ENCODE data around the gene GOLGA2.

Gene GOLGA2

GRCh38 chr9:128275198-128276007, at the start of gene GOLGA2:
GOLGA2 (minus strand) TSS chr9:128276007; CDS start chr9:128275976, 31 bp downstream.
- no peak for DNase-seq (ENCODE audit: low read depth in 2 of 2)

DNA sequence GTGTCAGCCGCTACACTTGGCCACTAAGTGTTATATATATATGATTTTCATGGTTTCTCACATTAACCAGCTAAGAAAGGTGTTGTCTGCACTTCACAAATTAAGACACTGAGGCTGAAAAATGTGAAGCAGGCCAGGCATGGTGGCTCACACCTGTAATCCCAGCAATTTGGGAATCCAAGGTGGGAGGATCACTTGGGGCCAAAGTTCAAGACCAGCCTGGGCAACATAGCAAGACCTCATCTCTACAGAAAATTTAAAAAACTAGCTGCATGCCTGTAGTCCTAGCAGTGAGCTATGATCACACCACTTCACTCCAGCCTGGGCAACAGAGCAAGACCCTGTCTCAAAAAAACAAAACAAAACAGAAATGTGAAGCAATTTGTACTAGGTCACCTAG, 48.6 kb upstream of the GOLGA2 start:
- DNase-seq (ENCODE audit: low read depth in 2 of 2), result no peak

- DNase-seq (ENCODE audit: low read depth in 2 of 2), result no peak
These were observed 48.0 kb upstream of the GOLGA2 start for GRCh38 chr9:128323791-128324190.

- DNase-seq (ENCODE audit: low read depth in 2 of 2), result no peak
These were observed 47.5 kb upstream of the GOLGA2 start for GRCh38 chr9:128323212-128323730.

DNA sequence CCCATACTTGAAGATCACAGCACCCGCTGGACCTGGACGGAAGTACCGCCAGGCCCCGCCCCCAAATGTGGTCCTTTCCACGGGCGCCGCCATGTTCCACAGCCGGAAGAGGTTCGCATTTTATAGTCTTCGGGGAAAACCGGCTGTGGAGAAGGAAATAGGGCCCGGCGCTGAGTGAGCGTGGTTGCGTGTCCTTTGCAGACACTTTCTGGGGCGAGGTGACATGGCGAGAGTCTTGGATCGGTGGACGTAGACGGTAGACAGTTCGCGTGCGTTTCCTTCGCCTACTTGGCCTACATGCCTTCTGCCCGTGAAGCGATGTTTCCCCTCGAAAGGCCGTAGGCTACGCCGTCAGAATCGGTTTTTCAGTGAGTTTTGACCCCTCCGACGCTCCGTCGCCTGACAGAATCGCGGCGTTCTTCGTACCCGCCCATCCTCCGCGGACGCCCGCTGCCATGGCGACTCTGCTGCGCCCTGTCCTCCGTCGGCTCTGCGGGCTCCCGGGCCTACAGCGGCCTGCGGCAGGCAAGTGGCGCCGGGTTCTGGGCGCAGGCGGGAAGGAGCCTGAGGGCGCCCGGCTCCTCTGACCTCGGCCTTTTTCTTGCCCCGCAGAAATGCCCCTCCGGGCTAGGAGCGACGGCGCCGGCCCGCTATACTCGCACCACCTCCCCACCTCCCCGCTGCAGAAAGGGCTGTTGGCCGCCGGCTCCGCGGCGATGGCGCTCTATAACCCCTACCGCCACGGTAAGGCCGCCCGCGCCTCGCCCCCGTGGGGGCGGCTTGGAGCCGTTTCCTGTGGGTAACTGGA, 46.8 kb upstream of the GOLGA2 start, which contains the start of the genes COQ4 and TRUB2:
Gene COQ4 (plus strand): TSS at position 436 of the 808 bp plus-strand sequence. CDS start 20 bp downstream, at position 456.
Gene TRUB2 (minus strand): TSS at position 44 of the 808 bp plus-strand sequence. CDS start 39 bp downstream, at position 5.
- peak; percentile 83 to 87 for DNase-seq (ENCODE audit: low read depth in 2 of 2)

- no peak for DNase-seq (ENCODE audit: low read depth in 2 of 2)
These were observed 46.1 kb upstream of the GOLGA2 start for GRCh38 chr9:128321879-128322403.

DNA sequence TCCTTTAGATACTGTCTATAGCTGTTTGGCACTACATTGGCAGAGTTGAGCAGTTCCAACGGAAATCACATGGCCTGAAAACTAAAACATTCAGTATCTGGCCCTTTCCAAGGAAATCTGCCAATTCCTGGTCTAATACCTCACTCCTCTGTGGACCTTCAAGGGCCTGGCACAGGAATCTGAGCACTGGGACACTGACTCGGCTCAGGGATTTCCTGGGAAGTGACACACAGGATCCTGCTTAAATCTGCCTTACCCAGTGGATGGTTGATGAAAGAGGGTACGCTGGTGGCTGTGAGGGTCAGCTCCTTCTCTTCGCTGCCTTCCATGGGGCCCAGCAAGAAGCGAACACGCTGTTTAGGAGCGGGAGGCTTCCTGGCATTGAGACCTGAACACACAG, 45.5 kb upstream of the GOLGA2 start:
- DNase-seq (ENCODE audit: low read depth in 2 of 2), result no peak

DNA sequence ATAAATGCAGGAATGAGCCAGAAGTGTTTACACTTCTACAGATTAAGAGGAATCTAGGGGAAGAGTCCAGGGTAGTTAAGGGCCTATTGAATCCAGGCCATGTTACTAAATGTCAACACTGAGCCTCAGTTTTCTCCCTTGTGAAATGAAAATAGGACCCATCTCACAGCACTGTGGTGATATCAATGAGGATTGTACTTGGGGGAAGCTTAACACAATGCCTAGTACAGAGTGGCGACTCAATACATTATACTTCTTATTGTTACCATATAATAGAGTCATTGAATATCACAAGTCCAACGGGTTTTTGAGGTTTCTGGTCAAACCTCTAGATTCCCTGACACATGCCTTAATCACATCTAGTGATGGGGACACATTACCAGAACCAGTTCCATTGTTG, 41.8 kb upstream of the GOLGA2 start:
- DNase-seq (ENCODE audit: low read depth in 2 of 2), result no peak

GRCh38 chr9:128316421-128316820, 40.6 kb upstream of the GOLGA2 start:
- DNase-seq (ENCODE audit: low read depth in 2 of 2), result no peak

DNA sequence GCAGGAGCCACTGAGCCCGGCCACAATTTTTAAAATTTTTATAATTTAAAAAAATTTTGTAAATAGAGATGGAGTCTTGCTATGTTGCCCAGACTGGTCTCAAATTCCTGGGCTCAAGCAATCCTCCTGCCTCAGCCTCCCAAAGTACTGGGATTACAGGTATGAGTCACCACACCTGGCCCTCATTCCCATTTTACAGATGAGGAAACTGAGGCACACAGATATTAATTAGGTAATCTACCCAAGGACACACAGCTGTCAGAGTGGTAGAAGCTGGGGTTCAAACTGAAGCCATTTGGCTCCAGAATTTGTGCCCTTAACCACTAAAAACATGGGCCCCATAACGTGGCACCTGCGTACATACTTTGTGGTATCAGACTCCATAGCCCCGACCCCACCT, 38.9 kb upstream of the GOLGA2 start:
- DNase-seq (ENCODE audit: low read depth in 2 of 2), result no peak

DNA sequence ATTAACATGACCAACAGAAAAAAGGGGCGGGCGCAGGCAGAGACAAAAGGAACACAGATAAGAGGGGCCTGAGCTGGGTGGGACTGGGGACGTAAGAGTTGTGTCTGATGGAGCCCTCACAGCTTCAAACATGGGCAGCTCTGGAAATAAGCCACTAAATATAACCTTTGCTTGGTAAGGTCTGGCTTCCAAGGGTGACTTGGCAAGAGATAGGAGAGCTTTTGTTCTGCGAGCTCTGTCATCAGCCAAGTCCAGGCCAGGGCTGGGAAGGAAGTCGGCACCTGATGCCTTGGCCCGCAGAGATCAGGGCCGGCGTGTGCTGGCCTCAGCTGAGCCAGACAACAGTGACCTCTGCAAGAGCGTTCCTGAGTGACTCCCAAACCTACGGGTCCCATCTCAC, 34.7 kb upstream of the GOLGA2 start:
- DNase-seq (ENCODE audit: low read depth in 2 of 2), result no peak

- DNase-seq (ENCODE audit: low read depth in 2 of 2), result no peak
These were observed 33.7 kb upstream of the GOLGA2 start for GRCh38 chr9:128309551-128309950.

DNA sequence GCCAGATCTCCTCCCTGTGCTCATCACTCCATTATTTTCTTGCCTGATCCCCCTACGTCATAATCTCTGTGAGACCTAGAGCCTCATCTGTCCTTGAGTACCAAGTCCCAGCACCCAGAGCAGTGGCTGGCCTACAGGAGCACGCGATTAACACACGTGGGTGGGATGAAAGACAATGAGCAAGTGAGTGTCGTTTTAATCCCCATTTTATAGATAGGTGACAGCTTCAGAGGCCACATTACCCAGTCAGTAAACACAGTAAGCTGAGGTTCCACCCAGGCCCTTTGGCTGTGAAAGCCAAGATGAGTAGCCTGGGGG, 29.1 kb upstream of the GOLGA2 start:
- no peak for DNase-seq (ENCODE audit: low read depth in 2 of 2)

GRCh38 chr9:128304136-128304970, 28.5 kb upstream of the GOLGA2 start:
- no peak for DNase-seq (ENCODE audit: low read depth in 2 of 2)

DNA sequence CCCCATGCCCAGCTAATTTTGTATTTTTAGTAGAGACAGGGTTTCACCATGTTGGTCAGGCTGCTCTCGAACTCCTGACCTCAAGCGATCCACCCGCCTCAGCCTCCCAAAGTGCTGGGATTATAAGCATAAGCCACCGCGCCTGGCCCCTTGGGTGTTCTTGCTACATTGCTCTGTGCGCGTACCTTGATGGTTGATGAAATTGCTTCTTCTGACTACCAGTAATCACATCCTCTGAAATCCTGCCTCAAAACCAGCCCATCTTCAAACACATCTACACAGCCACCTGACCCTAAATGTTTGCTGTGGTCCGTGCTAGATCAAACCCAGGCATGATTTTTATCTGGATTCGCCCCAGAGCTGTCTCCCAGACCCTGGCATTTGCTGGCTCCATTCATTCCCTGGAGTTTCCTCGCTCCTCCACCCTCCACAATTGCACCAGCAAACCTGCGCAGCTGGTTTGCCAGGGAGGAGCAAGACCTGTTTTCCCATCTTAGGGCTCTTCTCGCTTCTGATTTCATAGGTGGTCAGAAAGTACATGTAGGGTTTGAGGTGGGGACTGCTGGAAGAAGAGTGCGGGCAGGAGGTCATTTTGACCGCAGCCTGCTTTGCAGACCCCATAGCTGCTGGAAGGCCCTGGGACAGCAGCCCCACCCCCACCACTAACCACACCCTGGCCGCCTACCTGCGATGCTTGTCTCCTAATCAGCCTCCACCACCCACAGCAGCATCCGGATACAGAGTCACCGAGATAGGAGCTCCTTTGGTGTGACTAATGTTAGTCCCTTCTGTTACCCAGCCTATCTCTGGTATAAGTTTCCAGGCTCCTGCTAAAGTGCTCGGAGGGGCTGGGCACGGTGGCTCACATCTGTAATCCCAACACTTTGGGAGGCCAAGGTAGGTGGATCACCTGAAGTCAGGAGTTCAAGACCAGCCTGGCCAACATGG, 23.0 kb upstream of the GOLGA2 start:
- DNase-seq (ENCODE audit: low read depth in 2 of 2), result no peak

DNA sequence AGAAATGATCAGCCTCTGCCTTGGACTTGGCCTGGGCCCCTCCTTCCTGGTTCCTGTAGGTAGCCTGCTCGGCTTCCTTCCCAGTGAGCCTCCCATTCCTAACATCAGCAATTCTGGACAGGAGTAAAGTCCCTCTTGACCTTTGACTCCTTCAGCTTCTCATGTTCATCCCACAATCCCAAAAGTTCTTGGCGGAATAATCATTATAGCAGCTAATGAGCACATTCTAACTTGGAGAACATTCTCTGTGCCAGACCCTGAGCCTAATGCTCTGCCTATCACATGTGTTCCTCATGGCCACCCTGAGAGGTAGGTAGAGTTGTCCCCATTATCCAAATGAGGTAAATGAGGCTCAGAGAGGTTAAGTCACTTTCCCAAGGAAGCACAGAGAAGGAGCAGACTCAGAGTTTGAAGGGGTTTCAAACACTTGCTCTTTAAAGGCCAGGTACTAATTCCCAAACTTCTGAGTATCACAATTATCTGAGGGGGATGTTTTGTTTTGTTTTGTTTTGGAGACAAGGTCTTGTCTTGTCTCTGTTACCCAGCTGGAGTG, 21.5 kb upstream of the GOLGA2 start:
- no peak for DNase-seq (ENCODE audit: low read depth in 2 of 2)

DNA sequence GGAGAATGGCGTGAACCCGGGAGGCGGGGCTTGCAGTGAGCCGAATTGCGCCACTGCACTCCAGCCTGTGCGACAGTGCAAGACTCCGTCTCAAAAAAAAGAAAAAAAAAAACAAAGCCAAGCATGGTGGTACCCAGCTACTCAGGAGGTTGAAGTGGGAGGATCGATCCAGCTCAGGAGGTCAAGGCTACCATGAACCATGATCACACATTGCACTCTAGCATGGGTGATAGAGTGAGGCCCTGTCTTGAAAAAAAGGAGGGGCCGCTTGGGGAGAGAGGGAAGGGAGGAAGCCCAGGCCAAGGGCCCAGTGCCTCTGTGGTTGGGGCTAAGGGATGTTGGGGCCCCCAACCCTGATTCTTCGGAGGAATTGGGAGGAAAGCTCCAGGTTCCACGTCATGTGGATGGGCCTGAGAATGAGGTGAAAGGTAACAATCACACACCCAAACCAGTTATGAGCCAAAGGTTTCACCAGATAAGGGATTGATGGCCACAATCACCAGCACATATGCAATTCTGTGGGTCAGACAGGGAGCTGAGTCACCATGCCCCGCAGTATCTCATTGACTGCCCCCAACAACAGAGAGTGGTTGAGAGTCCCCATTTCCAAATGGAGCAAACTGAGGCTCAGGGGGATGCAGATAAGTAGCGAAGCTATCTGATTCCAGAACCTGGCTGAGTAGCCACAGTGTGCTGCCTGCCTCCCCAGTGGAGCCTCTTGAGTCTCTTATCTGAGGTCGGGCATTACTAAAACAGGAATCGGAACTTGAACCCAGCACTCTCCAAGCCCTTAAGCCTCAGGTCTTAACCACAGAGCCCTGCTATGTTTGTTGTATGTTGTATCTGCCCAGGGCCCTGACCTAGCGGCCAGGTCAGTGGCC, 20.8 kb upstream of the GOLGA2 start:
- DNase-seq (ENCODE audit: low read depth in 2 of 2), result no peak

DNA sequence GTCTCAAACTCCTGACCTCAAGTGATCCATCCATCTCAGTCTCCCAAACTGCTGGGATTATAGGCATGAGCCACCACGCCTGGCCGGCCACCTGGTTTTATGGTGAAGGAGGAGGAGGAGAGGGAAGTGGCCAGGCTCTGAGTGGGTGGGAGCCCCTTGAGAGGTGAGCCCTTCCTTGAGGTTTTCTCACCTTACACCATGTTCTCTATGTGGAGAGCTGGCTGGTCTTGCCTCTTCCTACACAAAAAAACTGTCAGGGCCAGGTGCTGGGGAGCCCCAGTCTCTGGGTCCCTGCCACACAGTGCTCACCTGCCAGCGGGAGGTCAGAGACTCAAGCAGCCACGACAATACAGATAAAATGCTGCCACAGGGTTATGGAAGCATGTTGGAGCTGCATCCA, 18.3 kb upstream of the GOLGA2 start:
- DNase-seq (ENCODE audit: low read depth in 2 of 2), result no peak

- DNase-seq (ENCODE audit: low read depth in 2 of 2), result no peak
These were observed 17.3 kb upstream of the GOLGA2 start for GRCh38 chr9:128293091-128293490.

All from stimulated activated CD8-positive, alpha-beta memory T cell treated with anti-CD3 and anti-CD28 coated beads, Interleukin-15, amount 100 ng/mL, for 4 hours (primary cell).